C4-2B (cell line): ENCODE measurements around the gene ZDHHC8.

Source experiments
- CTCF ChIP-seq: fragments of 450-650 bp; conservative IDR thresholded peaks from 2 replicates; pipeline ENCODE4 v1.5.1; 2017; ENCODE audit warnings: mild to moderate bottlenecking
- ZFX ChIP-seq: fragments of 450-650 bp; IDR thresholded peaks from 2 replicates; pipeline ENCODE4 v1.6.1; 2017

- TF ChIP-seq CTCF (no peak), ZFX (no peak)
These were observed 19.6 kb upstream of the ZDHHC8 start for GRCh38 chr22:20111689-20112622.
